ENCODE results near the gene WNT3.
"Not testable (repeated sequence)": the region's sequence is repeated elsewhere in the genome, so short reads cannot be mapped to it uniquely, and the experiment has no call there.

Gene WNT3

GRCh38 chr17:46788300-46788699, 30.2 kb downstream of the WNT3 start:
- in situ Hi-C loops (cut with MboI; ENCODE audit: low sequenced_read_pairs): no loop called here

GRCh38 chr17:46787478-46787877, 31.0 kb downstream of the WNT3 start:
- in situ Hi-C loops (cut with MboI; ENCODE audit: low sequenced_read_pairs): no loop called here

- in situ Hi-C loops (cut with MboI; ENCODE audit: low sequenced_read_pairs): no loop called here
Observed at GRCh38 chr17:46785696-46786095, 32.8 kb downstream of the WNT3 start.

GRCh38 chr17:46783031-46783593, 35.4 kb downstream of the WNT3 start:
- in situ Hi-C loops (cut with MboI; ENCODE audit: low sequenced_read_pairs): no loop called here

- in situ Hi-C loops (cut with MboI; ENCODE audit: low sequenced_read_pairs): no loop called here
Observed at GRCh38 chr17:46782250-46782953, 36.1 kb downstream of the WNT3 start.

GRCh38 chr17:46780003-46780373, 38.5 kb downstream of the WNT3 start:
- in situ Hi-C loops (cut with MboI; ENCODE audit: low sequenced_read_pairs): no loop called here

GRCh38 chr17:46777943-46778915, 40.3 kb downstream of the WNT3 start:
- in situ Hi-C loops (cut with MboI; ENCODE audit: low sequenced_read_pairs): no loop called here

GRCh38 chr17:46776298-46777005, 42.0 kb downstream of the WNT3 start:
- in situ Hi-C loops (cut with MboI; ENCODE audit: low sequenced_read_pairs): no loop called here

GRCh38 chr17:46774108-46774737, 44.3 kb downstream of the WNT3 start:
- in situ Hi-C loops (cut with MboI; ENCODE audit: low sequenced_read_pairs): no loop called here

GRCh38 chr17:46773676-46774075, 44.8 kb downstream of the WNT3 start:
- in situ Hi-C loops (cut with MboI; ENCODE audit: low sequenced_read_pairs): no loop called here

- in situ Hi-C loops (cut with MboI; ENCODE audit: low sequenced_read_pairs): no loop called here
Observed at GRCh38 chr17:46773221-46773605, 45.3 kb downstream of the WNT3 start.

- in situ Hi-C loops (cut with MboI; ENCODE audit: low sequenced_read_pairs): no loop called here
Observed at GRCh38 chr17:46772475-46773220, 45.8 kb downstream of the WNT3 start.

GRCh38 chr17:46771561-46772474, 46.7 kb downstream of the WNT3 start:
- in situ Hi-C loops (cut with MboI; ENCODE audit: low sequenced_read_pairs): no loop called here

GRCh38 chr17:46770818-46771560, 47.5 kb downstream of the WNT3 start:
- in situ Hi-C loops (cut with MboI; ENCODE audit: low sequenced_read_pairs): no loop called here

GRCh38 chr17:46770439-46770817, 48.1 kb downstream of the WNT3 start:
- in situ Hi-C loops (cut with MboI; ENCODE audit: low sequenced_read_pairs): no loop called here

- in situ Hi-C loops (cut with MboI; ENCODE audit: low sequenced_read_pairs): no loop called here
Observed at GRCh38 chr17:46769531-46770438, 48.7 kb downstream of the WNT3 start.

GRCh38 chr17:46768896-46769295, 49.6 kb downstream of the WNT3 start:
- in situ Hi-C loops (cut with MboI; ENCODE audit: low sequenced_read_pairs): not testable (repeated sequence)

Measured in hTERT RPE-1 (cell line).